Transverse colon (tissue), 4 donors: ENCODE data around the gene HES4. TPM values are rescaled to one million over a fixed set of nuclear protein-coding genes. Genes with fewer than 3 reads are reported as not detected.

Experiments used
- DNase-seq: peaks from one replicate; pipeline ENCODE4 v3.0.0-alpha.2; 2019
- H3K27ac ChIP-seq, 4 donors: fragments of 200-600 bp; sonication (generic); 2 replicates each; pipeline ENCODE4 v1.5.1; 2016 to 2018; ENCODE audit warnings: inconsistent platforms in 4 of 4
- H3K27me3 ChIP-seq: fragments of 200-600 bp; sonication (generic); 2 replicates; pipeline ENCODE4 v1.5.1; 2017; ENCODE audit warnings: inconsistent platforms
- H3K36me3 ChIP-seq, 4 donors: fragments of 200-600 bp; sonication (generic); 2 replicates each; pipeline ENCODE4 v1.5.1; 2017 to 2019; ENCODE audit warnings: inconsistent platforms in 4 of 4
- H3K4me1 ChIP-seq, 4 donors: fragments of 200-600 bp; sonication (generic); 2 replicates each; pipeline ENCODE4 v1.5.1; 2017 to 2020; ENCODE audit warnings: inconsistent platforms in 4 of 4
- H3K4me3 ChIP-seq, 4 donors: fragments of 200-600 bp; sonication (generic); 1 replicate in 1 of 4; 2 replicates in 3 of 4; pipeline versions ENCODE4 v1.5.1 to v1.6.1; 2017 to 2019; ENCODE audit warnings: inconsistent platforms in 4 of 4
- H3K9me3 ChIP-seq, 2 donors: fragments of 200-600 bp; sonication (generic); 2 replicates each; pipeline ENCODE4 v1.5.1; 2017 to 2019; ENCODE audit warnings: inconsistent platforms in 2 of 2
- CTCF ChIP-seq, 5 experiments: fragments of 200-600 bp in 3 of 5; fragments of 450-650 bp in 2 of 5; sonication (generic) in 3 of 5; IDR thresholded peaks; 1 replicate in 2 of 5; 2 replicates in 3 of 5; pipeline ENCODE4 v1.5.1; 2016 to 2017; ENCODE audit warnings: antibody characterized with exemption in 5 of 5, inconsistent platforms in 3 of 5, mild to moderate bottlenecking in 2 of 5, moderate library complexity in 1 of 5
- EP300 ChIP-seq: sonication (generic); formaldehyde crosslinking; IDR thresholded peaks from one replicate; pipeline ENCODE4 v1.6.1; 2017; ENCODE audit warnings: antibody characterized with exemption, low read depth
- POLR2A ChIP-seq: fragments of 450-650 bp; IDR thresholded peaks from one replicate; pipeline ENCODE4 v1.6.1; 2016; ENCODE audit warnings: antibody characterized with exemption, mild to moderate bottlenecking, moderate library complexity
- POLR2AphosphoS5 ChIP-seq, 3 donors: sonication (generic); formaldehyde crosslinking; IDR thresholded peaks; one replicate each; pipeline ENCODE4 v1.6.1; 2016; ENCODE audit warnings: antibody characterized with exemption in 3 of 3
- WGBS, 2 donors: methylation state at CpG; one replicate each; pipeline ENCODE4 v1.1.5; 2018; ENCODE audit warnings: low coverage in 1 of 2; 5-methylcytosine and 5-hydroxymethylcytosine counted together
- in situ Hi-C, 4 donors: fragments of 200-750 bp; cut with MboI; loops; one replicate each; pipeline versions ENCODE4 v1.15.0 to v1.15.1; 2017; ENCODE audit warnings: low sequenced_read_pairs in 3 of 4, low pct_ligation_motif_present in 1 of 4, low pct_unique_long_range_greater_than_20kb in 1 of 4
- intact Hi-C: fragments of 100-400 bp; cut with DNase I; formaldehyde crosslinking; loops from one replicate; pipeline ENCODE4 v1.15.1; 2023; ENCODE audit warnings: low total_unique reads
- total RNA-seq, 4 donors: library from RNA; depleted of rRNA; stranded (reverse); fragments of >200 nt; gene quantifications; one replicate each; pipeline ENCODE4 v1.1.0, GENCODE V29; 2016

HES4 gene
- 100 to 1,000 TPM in 1 of 4 donors, 10 to 100 TPM in 3; 10.8 to 140 (median 15.7) TPM for total RNA-seq

GRCh38 chr1:999725-1000356, at the start of gene HES4:
HES4 (minus strand) TSS chr1:1000097; CDS start chr1:999973, 124 bp downstream.
- DNase-seq: peak; percentile 92
- intact Hi-C loops: no loop called here
- Histone ChIP-seq H3K4me1 (peaks cover 13 to 46% (median 42%) of the 10 kb centered on the region in 4 donors), H3K4me3 (peak within 1 kb of the TSS; percentile 50 to 68 (median 60)), H3K27me3 (peaks cover 73% of the 10 kb centered on the region), H3K36me3 (no peaks in the 10 kb centered on the region), H3K9me3 (no peaks in the 10 kb centered on the region), H3K27ac (peak within 1 kb of the TSS; percentile 92 to 95 (median 94))
- in situ Hi-C loops: no loop called here
- peak; percentile 45 for TF ChIP-seq POLR2A
- TF ChIP-seq POLR2AphosphoS5 (IDR thresholded peaks at IDR 0.05): peak; percentile 53 to 74 (median 66)
- no peak for TF ChIP-seq CTCF (IDR thresholded peaks at IDR 0.05)
- peak; percentile 38 for TF ChIP-seq EP300
- WGBS, 2 donors: 0% methylated on average over 66 of the region's 95 CpGs; no CpG with 5 or more reads in 1 of the 2 donors

GRCh38 chr1:1048765-1049164, 48.9 kb upstream of the HES4 start:
- 87 to 88% methylated on average over 6 to 15 of the region's 28 CpGs for WGBS, 2 donors
- no peak for DNase-seq
- intact Hi-C loops: no loop called here

GRCh38 chr1:1047963-1048362, 48.1 kb upstream of the HES4 start:
- H3K9me3 ChIP-seq: no peaks in the 10 kb centered on the region
- peaks cover 0 to 8% (median 1%) of the 10 kb centered on the region in 4 donors for H3K4me1 ChIP-seq
- H3K27ac ChIP-seq: no peak overlapping the region
- intact Hi-C loops (no loop called here), in situ Hi-C loops (no loop called here)
- H3K36me3 ChIP-seq: no peaks in the 10 kb centered on the region
- DNase-seq: no peak
- WGBS, 2 donors: 89% methylated on average over 24 of the region's 25 CpGs; no CpG with 5 or more reads in 1 of the 2 donors
- TF ChIP-seq CTCF (IDR thresholded peaks at IDR 0.05) (no peak), POLR2A (no peak), EP300 (no peak), POLR2AphosphoS5 (IDR thresholded peaks at IDR 0.05) (no peak)
- no peak overlapping the region for H3K4me3 ChIP-seq
- no peaks in the 10 kb centered on the region for H3K27me3 ChIP-seq

More at GRCh38 chr1:1048765-1049164, 48.9 kb upstream of the HES4 start:
- no peaks in the 10 kb centered on the region for H3K36me3 ChIP-seq
- H3K27me3 ChIP-seq: no peaks in the 10 kb centered on the region
- H3K27ac ChIP-seq: no peak overlapping the region
- H3K4me1 ChIP-seq: peaks cover 0 to 8% (median 1%) of the 10 kb centered on the region in 4 donors
- H3K4me3 ChIP-seq: no peak overlapping the region
- TF ChIP-seq EP300: no peak
- TF ChIP-seq POLR2AphosphoS5 (IDR thresholded peaks at IDR 0.05): no peak
- no peak for TF ChIP-seq CTCF (IDR thresholded peaks at IDR 0.05)
- TF ChIP-seq POLR2A: no peak
- no peaks in the 10 kb centered on the region for H3K9me3 ChIP-seq
- in situ Hi-C loops: no loop called here

GRCh38 chr1:1047407-1047806, 47.5 kb upstream of the HES4 start:
- Histone ChIP-seq H3K9me3 (no peaks in the 10 kb centered on the region), H3K4me3 (no peak overlapping the region), H3K27ac (no peak overlapping the region), H3K27me3 (no peaks in the 10 kb centered on the region), H3K4me1 (peaks cover 0 to 8% (median 1%) of the 10 kb centered on the region in 4 donors), H3K36me3 (no peaks in the 10 kb centered on the region)
- in situ Hi-C loops (no loop called here), intact Hi-C loops (no loop called here)
- WGBS, 2 donors: 90% methylated on average over 19 of the region's 19 CpGs; no CpG with 5 or more reads in 1 of the 2 donors
- TF ChIP-seq POLR2AphosphoS5 (IDR thresholded peaks at IDR 0.05): no peak
- TF ChIP-seq CTCF (IDR thresholded peaks at IDR 0.05): no peak
- no peak for TF ChIP-seq EP300
- TF ChIP-seq POLR2A: no peak
- DNase-seq: no peak
